ENCODE measurements around the gene NIFK. TPM values are rescaled to one million over a fixed set of nuclear protein-coding genes. Genes with fewer than 3 reads are reported as not detected.
"Not testable (repeated sequence)": the region's sequence is repeated elsewhere in the genome, so short reads cannot be mapped to it uniquely, and the experiment has no call there.

Gene NIFK
- total RNA-seq, 2 experiments from 2014 or later = 78.1 to 107 TPM

DNA sequence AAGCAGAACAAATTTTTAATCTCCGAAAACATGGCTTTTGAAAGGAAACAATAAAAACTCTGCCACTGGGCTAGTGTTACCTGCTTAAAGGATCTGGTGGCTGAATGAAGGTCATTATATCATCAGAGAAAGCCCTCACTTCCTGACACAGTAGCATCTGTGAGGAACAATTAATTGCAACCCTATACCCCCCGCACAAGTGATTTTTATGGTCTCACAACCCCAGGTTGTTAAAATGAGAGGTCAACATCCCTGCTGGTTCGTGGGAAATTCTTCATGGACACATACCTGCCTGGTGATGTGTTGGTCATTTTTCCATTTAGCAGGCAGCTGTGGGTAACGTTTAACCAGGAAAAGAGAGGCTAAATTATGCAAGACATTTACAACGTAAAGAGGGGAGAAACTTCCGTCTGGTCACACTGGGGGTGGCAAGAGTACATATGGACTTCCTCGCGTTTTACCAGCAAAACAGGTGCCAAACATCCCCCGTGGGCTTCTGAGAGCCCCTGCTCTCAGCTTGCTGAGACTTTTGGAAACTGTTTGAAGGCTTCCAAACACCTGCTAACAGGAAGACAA is 29.2 kb downstream of the NIFK start:
- DNase-seq (ENCODE audit: low spot score) = peak; percentile 8
- Histone ChIP-seq H2AFZ (ENCODE audit: low read length) (peak overlapping the region; percentile 80), H3K4me3 (ENCODE audit: low read depth, low read length, poor library complexity, severe bottlenecking) (no peak overlapping the region), H3K9me2 (ENCODE audit: insufficient read depth, low read length) (no peaks in the 10 kb centered on the region), H3K79me2 (ENCODE audit: insufficient read depth, low read depth, low read length) (no peaks in the 10 kb centered on the region), H4K20me1 (ENCODE audit: insufficient read depth, low read length) (no peaks in the 10 kb centered on the region), H3K27ac (ENCODE audit: low read depth, low read length, poor library complexity, severe bottlenecking) (no peak overlapping the region), H3K4me2 (ENCODE audit: low read length) (peak overlapping the region; percentile 6; the same call in 1 of the 2 replicates), H3K4me1 (ENCODE audit: insufficient read depth, low read length, poor library complexity, severe bottlenecking) (peaks cover 8% of the 10 kb centered on the region), H3K36me3 (ENCODE audit: insufficient read depth, low read length) (no peaks in the 10 kb centered on the region), H3K9me3 (ENCODE audit: low read length) (no peaks in the 10 kb centered on the region)
- ChIA-PET POLR2A (interaction anchor here (0.7 to 1.1 kb wide), 4 partner anchors 8 to 162 kb away, joined by 3 to 4 read pairs (median 3); partner anchors contain the start of gene NIFK), CTCF (ENCODE audit: unreplicated experiment) (no interaction called here)
- BruUV-seq (replicated peaks) = no TSS peak
- TF ChIP-seq EZH2phosphoT487 (IDR thresholded peaks at IDR 0.05; ENCODE audit: borderline replicate concordance, low read depth, low read length) = no peak
- TF ChIP-seq, protein P1, sequence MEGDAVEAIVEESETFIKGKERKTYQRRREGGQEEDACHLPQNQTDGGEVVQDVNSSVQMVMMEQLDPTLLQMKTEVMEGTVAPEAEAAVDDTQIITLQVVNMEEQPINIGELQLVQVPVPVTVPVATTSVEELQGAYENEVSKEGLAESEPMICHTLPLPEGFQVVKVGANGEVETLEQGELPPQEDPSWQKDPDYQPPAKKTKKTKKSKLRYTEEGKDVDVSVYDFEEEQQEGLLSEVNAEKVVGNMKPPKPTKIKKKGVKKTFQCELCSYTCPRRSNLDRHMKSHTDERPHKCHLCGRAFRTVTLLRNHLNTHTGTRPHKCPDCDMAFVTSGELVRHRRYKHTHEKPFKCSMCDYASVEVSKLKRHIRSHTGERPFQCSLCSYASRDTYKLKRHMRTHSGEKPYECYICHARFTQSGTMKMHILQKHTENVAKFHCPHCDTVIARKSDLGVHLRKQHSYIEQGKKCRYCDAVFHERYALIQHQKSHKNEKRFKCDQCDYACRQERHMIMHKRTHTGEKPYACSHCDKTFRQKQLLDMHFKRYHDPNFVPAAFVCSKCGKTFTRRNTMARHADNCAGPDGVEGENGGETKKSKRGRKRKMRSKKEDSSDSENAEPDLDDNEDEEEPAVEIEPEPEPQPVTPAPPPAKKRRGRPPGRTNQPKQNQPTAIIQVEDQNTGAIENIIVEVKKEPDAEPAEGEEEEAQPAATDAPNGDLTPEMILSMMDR (conservative IDR thresholded peaks at IDR 0.05; ENCODE audit: low read length) = no peak
- intact Hi-C loops (cut with micrococcal nuclease; ENCODE audit: unreplicated experiment) = no loop called here

DNA sequence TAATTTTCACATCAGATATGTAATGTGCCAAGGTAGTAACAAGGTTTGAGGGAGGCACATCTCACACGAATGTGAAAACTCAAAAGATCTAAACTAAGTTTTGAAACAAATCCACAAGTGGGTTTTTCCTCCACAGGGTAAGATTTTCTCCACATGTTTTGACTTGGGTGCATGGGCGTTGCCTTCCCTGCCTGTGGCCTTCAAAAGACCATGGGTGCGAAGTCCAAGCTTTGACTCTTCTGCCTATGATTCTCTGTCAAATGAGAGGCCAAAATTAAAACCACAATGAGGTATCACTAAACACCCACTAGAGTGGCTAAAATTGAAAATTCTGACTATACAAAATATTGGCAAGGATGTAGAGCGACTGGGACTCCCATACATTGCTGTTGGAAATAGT is 30.7 kb downstream of the NIFK start:
- Histone ChIP-seq H2AFZ (ENCODE audit: low read length) (no peak overlapping the region), H3K4me3 (ENCODE audit: low read depth, low read length, poor library complexity, severe bottlenecking) (no peak overlapping the region), H3K27ac (ENCODE audit: low read depth, low read length, poor library complexity, severe bottlenecking) (no peak overlapping the region), H3K9me2 (ENCODE audit: insufficient read depth, low read length) (no peaks in the 10 kb centered on the region), H3K4me1 (ENCODE audit: insufficient read depth, low read length, poor library complexity, severe bottlenecking) (peaks cover 8% of the 10 kb centered on the region), H3K9me3 (ENCODE audit: low read length) (no peaks in the 10 kb centered on the region), H3K4me2 (ENCODE audit: low read length) (no peak overlapping the region), H3K79me2 (ENCODE audit: insufficient read depth, low read depth, low read length) (no peaks in the 10 kb centered on the region), H4K20me1 (ENCODE audit: insufficient read depth, low read length) (no peaks in the 10 kb centered on the region), H3K36me3 (ENCODE audit: insufficient read depth, low read length) (no peaks in the 10 kb centered on the region)
- no TSS peak for BruUV-seq (replicated peaks)
- POLR2A ChIA-PET = interaction anchor here (0.7 kb wide), 2 partner anchors 122 to 836 kb away, joined by 5 to 7 read pairs; no protein-coding TSS in a partner anchor
- intact Hi-C loops (cut with micrococcal nuclease; ENCODE audit: unreplicated experiment) = no loop called here
- no peak for TF ChIP-seq EZH2phosphoT487 (IDR thresholded peaks at IDR 0.05; ENCODE audit: borderline replicate concordance, low read depth, low read length)
- TF ChIP-seq, protein P1 (conservative IDR thresholded peaks at IDR 0.05; ENCODE audit: low read length) = no peak
- CTCF ChIA-PET (ENCODE audit: unreplicated experiment) = no interaction called here
- DNase-seq (ENCODE audit: low spot score) = no peak

DNA sequence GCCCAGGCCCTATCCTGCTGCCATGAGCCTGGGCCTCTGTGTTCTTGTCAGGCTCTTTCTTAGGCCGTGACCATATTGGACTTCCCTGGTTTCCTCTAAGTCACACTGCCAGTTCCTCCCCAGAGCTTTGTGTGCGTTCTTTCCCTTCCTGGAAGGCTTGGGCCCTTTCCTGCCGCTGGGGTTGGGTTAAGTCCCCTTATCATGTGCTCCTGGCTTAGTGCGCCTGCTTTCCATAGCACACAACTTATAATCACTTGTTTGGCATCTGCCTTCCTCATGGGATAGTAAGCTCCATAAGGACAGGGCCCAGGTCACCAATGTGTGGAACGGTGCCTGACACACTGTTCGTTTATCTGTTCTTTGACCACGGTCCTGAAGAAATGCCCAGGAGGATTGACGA is 31.3 kb downstream of the NIFK start:
- no peak for DNase-seq (ENCODE audit: low spot score)
- Histone ChIP-seq H3K79me2 (ENCODE audit: insufficient read depth, low read depth, low read length) (no peaks in the 10 kb centered on the region), H3K9me2 (ENCODE audit: insufficient read depth, low read length) (no peaks in the 10 kb centered on the region), H3K4me3 (ENCODE audit: low read depth, low read length, poor library complexity, severe bottlenecking) (no peak overlapping the region), H4K20me1 (ENCODE audit: insufficient read depth, low read length) (no peaks in the 10 kb centered on the region), H3K4me1 (ENCODE audit: insufficient read depth, low read length, poor library complexity, severe bottlenecking) (peaks cover 8% of the 10 kb centered on the region), H3K27ac (ENCODE audit: low read depth, low read length, poor library complexity, severe bottlenecking) (no peak overlapping the region), H3K9me3 (ENCODE audit: low read length) (no peaks in the 10 kb centered on the region), H3K4me2 (ENCODE audit: low read length) (no peak overlapping the region), H2AFZ (ENCODE audit: low read length) (no peak overlapping the region; the same call in 1 of the 2 replicates), H3K36me3 (ENCODE audit: insufficient read depth, low read length) (no peaks in the 10 kb centered on the region)
- intact Hi-C loops (cut with micrococcal nuclease; ENCODE audit: unreplicated experiment) = no loop called here
- BruUV-seq (replicated peaks) = no TSS peak
- ChIA-PET POLR2A (no interaction called here), CTCF (ENCODE audit: unreplicated experiment) (no interaction called here)
- TF ChIP-seq, protein P1 (conservative IDR thresholded peaks at IDR 0.05; ENCODE audit: low read length) = no peak
- TF ChIP-seq EZH2phosphoT487 (IDR thresholded peaks at IDR 0.05; ENCODE audit: borderline replicate concordance, low read depth, low read length) = no peak

DNA sequence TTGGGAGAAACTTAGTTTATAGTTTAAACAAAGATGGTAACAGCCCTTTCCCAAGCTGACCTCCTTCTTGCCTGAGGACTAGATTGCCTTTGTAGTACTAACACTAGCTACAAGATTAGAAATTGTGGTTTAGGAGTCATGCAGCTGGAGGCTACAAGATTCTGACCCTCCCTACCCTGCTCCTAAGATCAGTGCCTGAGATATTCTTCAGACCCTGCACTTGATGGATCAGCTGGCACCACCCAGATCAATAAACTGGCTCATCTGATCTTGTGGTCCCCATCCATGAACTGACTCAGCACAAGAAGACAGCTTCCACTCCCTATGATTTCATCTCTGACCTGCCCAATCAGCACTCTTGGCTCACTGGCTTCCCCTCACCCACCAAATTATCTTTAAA is 34.9 kb downstream of the NIFK start:
- H3K27ac ChIP-seq (ENCODE audit: low read depth, low read length, poor library complexity, severe bottlenecking); H3K9me3 ChIP-seq (ENCODE audit: low read length); H3K4me3 ChIP-seq (ENCODE audit: low read depth, low read length, poor library complexity, severe bottlenecking); BruUV-seq (replicated peaks); H4K20me1 ChIP-seq (ENCODE audit: insufficient read depth, low read length); intact Hi-C loops (cut with micrococcal nuclease; ENCODE audit: unreplicated experiment); H3K4me1 ChIP-seq (ENCODE audit: insufficient read depth, low read length, poor library complexity, severe bottlenecking); H3K4me2 ChIP-seq (ENCODE audit: low read length); H3K9me2 ChIP-seq (ENCODE audit: insufficient read depth, low read length); H2AFZ ChIP-seq (ENCODE audit: low read length); DNase-seq (ENCODE audit: low spot score); H3K79me2 ChIP-seq (ENCODE audit: insufficient read depth, low read depth, low read length); H3K36me3 ChIP-seq (ENCODE audit: insufficient read depth, low read length); CTCF ChIA-PET (ENCODE audit: unreplicated experiment): not testable (repeated sequence)
- POLR2A ChIA-PET = interaction anchor here (0.7 kb wide), 1 partner anchor 35 kb away, joined by 3 read pairs; no protein-coding TSS in a partner anchor
